GM18868 (cell line): Measurements from ENCODE around the gene SSH2.
A peak's percentile ranks its signal among the peaks of the same experiment; 100 is the strongest.

Experiments used
- ATAC-seq: cut with Tn5 transposase; IDR thresholded peaks from one replicate; pipeline ENCODE4 v1.9.1; 2021; ENCODE audit warnings: mild to moderate bottlenecking, moderate library complexity; ENCODE audit not compliant: unreplicated experiment

The SSH2 gene

GRCh38 chr17:29594519-29595090 lies 335.4 kb downstream of the SSH2 start:
- no peak for ATAC-seq

DNA sequence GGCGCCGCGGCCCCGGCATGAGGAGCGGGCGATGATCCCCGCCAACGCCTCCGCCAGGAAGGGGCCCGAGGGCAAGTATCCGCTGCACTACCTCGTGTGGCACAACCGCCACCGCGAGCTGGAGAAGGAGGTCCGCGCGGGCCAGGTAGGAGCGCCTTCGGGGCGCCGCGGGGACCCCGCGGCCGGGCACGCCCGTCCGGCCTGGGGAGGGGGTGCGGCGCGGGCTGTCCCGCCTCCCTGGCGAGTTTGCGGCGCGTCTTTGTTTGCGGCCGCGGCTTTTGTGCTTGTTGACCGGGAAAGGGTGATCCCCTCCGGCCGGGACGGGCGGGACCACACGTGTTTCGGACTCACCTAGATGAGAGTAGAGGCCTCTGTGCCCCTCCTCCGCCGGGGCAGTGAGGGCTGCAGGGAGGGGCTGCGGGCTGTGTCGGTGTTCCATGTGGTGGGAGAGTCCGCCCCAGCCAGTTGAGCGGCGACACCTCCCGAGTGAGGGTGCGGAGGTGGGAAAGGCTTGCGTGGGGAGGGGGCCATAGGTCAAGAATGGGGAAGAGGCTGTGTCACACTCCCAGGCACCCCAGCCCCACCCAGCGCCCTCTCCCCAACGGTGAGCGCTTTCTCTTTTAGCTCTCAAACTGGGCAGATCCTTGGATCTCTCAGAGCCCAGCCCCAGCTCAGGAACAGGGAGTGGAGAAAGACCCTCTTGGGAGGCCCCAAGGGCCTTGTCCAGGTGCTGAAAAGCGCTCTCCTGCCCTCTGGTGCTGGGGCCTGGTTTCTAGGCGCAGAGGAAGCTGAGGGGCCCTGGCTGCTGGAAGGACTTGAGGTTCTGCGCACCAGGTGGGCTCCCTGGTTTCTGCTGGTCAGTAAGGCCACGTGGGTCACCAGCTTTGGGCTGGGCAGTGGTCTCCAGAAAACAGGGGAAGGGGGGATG lies 336.2 kb downstream of the SSH2 start:
- ATAC-seq = no peak

DNA sequence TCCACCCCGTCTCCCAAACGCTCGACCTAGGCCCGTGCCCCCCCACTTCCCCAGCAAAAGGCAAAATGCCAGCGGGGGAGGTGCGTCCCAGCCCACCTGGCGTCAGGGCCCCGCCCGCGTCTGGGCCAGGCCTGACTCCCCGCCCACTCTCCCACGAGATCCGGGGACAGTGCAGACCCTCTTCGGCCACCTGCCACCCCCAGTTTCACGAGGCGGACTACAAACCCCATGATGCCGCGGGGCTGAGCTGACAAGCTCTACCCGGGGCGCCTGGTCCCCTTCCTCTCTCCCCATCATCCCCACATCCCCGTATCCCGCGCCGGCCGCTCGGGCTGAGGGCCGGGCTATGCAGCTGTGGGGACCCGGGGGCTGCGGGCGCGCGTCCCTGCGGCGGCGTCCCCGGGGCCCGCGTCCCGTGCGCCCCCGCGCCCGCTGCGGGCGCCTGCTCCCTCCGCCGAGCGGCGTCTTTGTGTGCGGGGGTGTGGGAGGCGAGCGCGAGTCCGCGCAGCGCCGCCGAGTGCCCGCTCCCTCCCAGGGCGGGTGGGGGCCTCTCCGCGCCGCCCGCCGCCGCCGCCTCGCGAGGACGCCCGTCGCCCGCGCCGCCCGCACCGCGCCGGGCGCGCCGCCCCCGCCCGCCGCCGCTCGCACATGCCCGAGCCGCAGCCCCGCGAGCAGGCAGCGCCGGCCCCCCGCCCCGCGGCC lies 337.0 kb downstream of the SSH2 start, which contains the start of gene ANKRD13B:
Gene ANKRD13B (plus strand): TSS at position 283 of the 702 bp plus-strand sequence. CDS start 490 bp downstream, outside the sequence.
- no peak for ATAC-seq

DNA sequence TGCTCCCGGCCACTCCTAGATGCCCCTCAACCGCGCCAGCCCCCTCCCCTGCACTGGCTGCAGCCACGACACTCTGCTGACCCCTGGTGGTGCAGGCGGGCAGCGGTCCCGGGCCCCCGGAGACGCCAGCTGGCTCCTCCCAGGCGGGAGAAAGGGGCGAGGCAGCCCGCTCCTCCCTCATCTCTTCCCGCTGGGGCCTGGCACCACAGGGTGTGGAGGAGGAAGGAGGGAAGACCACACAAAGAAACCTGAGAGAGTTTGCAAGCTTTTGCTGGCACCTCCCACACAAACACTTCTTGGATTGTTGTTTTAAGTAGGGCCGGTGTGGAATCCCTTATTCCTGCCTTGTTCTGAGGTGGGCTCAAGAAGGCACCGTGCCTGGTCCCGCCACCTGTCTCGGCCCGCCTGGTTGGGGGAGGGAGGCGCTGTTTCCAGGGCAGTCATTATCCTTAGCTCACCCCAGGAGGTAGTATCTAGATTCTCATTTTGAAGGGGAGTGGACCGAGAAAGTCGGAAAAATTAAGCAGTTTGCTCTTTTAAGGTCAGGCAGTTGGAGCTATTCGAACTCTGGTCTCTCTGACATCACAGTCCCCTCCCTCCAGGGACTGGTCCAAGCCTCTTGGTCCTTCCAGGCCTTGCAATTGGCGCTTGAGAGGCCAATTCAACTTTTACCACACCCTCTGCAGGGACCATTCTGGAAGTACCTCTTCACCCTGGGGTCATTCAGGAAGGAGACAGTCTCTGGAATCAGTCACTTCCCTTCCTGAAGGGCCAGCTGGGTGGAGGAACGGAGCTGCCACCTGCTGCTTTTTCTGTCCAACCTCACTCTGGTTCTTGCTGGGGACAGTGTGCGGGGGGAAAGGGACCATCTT lies 338.1 kb downstream of the SSH2 start:
- ATAC-seq = no peak

DNA sequence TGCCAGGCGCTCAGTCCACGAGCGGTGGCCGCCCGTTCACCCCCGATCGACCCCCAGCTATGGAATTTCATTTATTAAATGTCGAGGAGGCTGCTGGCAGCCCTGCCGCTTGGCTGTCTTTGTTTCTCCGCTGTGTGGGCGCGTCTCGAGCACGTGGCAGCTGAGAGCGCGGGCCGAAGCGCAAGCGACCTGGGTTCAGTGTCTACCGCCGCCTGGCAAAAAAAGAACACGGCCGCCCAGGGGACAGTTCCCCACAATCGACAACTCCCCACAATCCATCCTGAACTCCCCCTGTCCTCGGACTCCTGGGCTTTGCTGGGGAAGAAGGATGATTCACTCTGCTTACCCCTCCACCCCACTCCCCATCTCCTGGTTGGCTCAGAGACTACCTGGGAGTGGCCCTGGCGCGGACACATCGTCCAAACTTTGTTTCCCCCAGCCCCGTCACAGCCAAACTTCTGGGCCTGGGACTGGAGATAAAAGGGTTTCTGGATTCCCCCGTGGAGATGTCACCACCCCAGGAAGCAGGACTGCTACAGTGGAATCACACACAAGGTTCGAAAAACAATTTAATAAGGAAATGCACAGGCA lies 338.8 kb downstream of the SSH2 start:
- no peak for ATAC-seq

DNA sequence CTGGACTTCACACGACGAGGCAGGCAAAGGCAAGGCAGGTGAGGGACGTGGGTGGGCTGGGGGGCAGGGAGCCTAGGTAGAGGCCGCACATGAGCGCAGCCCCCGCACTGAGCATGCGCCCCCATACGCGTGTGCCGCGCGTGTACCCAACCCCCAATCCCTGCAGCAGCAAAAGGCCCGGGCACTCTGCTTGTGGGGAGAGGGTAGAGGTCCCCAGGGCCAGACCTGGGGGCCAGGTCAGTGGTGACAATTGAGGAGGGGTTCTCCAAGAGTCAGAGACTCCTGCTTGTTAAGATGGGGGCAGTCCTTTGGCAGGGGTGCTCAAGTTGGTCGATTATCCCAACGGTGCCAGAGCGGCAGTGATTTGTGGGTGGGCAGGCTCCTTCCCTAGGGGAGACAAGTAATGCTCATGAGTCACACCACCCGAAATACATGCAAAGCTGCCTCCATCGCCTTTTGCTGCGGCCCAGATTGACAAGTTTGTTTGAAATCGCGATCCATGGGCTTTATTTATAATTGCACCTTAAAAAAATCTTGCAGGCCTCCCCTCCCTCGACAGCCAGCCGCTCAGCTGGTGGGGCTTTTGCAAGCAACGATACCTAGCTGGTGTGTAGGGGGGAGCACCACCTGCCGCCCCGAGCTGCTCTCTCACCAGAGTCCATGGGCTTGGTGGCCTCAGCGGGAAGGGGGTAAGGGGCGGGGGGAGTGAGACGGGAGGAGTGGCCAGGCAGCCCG lies 339.4 kb downstream of the SSH2 start:
- ATAC-seq = no peak

DNA sequence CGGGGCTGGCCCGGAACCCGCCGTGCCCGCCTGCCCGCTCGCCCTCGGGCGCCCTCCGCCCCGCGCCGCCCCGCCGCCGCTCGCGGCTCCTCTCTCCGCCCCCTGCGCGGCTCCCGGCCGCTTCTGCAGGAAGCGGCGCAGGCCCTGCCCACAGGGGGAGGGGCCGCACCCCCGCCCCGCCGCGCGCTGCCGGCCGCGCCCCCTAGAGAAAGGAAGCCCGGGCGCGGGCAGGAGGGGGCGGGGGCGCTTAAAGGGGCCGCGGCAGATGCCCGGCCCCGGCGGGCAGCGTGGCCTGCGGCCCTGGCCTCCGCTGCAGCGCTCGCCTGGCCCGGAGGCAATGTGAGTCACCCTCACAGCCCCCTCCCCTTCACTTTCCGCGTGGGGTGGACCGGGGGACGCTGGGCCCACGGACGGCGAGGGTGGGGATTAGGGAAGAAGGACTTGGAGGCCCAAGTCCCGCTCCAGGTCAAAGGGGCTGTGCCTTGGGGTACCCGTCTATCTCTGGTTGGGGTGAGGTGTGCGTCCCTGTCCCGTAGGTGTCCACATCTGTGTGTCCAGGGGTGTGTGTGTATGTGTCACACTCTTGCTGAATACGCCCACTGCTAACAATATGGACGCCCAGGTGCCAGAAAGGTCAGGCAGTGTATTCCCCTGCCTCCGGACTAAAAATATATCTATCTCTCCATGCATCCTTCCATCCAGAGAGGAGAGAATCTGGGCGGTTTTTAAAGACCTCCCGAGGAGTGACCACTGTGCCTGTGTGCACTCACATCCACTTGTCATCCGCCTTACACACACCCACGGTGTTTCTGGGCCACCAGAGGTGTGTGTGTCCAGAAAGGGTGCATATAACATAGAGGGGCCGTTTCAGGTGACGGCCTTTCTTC lies 340.3 kb downstream of the SSH2 start, which contains the start of gene GIT1:
Gene GIT1 (minus strand): TSS at position 125 of the 887 bp plus-strand sequence. CDS start 270 bp downstream, outside the sequence.
- peak; percentile 62 for ATAC-seq

- ATAC-seq = peak; percentile 14
These were observed 341.2 kb downstream of the SSH2 start for GRCh38 chr17:29588562-29589411.

DNA sequence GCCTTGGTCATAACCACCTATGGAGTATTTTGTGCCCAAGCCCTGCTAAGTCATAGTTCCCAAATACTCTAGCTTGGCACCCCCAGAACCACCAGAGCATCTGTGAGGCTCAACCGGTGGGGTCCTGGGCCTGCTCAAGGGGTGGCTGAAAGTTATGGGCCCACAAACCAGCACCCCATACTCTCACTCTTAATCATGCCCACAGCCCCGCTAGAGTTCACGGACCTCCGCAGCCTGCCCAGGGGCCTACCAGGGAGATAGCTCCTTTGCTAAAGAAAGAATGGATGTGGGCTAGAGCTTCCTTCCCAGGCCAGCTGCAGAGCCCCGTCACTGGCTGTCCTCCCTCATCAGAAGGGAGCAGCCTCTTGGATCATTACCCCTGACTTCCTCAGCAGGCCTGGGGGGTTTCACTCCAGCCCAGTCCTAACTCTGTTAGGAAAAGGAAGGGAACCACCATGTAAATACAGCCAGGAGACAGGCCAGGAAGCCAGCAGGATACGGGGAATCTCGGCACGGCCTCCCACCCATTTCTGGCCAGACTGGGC lies 341.9 kb downstream of the SSH2 start:
- ATAC-seq = no peak

DNA sequence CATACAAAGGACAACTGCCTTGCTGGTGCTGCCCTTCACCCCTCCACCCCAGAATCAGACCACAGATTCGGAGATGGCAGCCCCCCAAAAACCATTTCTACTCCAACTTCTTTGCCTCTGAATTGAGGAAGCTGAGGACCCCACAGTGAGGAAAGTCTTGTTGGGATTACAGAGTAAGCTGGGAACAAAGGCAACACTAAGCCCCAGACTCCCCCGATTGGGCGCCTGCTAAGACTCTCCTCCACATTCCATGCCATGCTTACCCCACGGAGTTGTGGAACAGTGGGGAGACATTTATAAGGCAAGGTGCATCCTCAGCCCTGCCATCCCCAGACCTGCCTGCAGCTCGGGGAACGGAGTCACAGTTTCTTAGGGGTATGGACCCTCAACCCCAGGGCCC lies 342.4 kb downstream of the SSH2 start:
- ATAC-seq = no peak

- no peak for ATAC-seq
These were observed 343.2 kb downstream of the SSH2 start for GRCh38 chr17:29586676-29587469.

DNA sequence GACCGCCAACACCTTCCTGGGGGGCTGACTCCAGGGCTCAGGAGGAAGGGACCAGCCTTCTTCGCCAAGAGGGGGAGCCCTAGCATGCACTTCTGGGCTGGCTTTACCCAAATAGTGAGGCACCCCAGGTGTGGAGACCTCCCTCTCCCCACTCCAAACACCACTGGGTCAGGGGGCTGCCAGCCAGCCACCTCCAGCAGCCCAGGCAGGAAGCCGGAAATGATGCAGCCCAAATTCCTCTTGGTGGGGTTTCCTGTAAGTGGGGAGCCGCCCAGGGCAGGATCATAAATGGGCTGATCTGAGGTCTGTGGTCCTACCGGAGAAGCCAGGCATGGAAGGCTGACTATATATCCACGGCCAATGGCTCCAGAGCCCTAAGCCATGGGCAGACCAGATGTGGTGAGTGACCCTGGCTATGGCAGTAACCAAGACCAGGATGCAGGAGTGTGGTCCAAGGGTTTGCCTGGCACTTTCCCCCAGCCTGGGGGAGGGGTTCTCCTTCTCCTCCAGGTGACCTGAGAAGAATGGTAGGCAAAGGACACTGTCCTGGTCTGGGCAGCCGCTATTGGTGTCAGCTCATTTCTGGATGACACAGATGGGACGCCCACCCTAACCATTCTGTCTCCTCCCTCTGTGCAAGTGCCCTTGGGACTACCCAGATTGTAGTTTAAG lies 344.8 kb downstream of the SSH2 start:
- no peak for ATAC-seq

- no peak for ATAC-seq
These were observed 345.5 kb downstream of the SSH2 start for GRCh38 chr17:29584452-29585079.

- ATAC-seq = no peak
These were observed 346.4 kb downstream of the SSH2 start for GRCh38 chr17:29583324-29584248.
